ENCODE data around the gene TMEM220.

Gene TMEM220

GRCh38 chr17:10735251-10735650 is 5.4 kb upstream of the TMEM220 start:
- TF ChIP-seq RAD21 (IDR thresholded peaks at IDR 0.05; ENCODE audit: low read depth) (no peak), CEBPB (IDR thresholded peaks at IDR 0.05) (no peak), NFIC (IDR thresholded peaks at IDR 0.05) (no peak), TCF12 (IDR thresholded peaks at IDR 0.05; ENCODE audit: low read depth) (no peak), ZBTB7A (IDR thresholded peaks at IDR 0.05; ENCODE audit: low read depth) (no peak), EGR1 (IDR thresholded peaks at IDR 0.05) (no peak), FOXM1 (IDR thresholded peaks at IDR 0.05; ENCODE audit: borderline replicate concordance, low read depth) (no peak), YY1 (IDR thresholded peaks at IDR 0.05; ENCODE audit: low read depth) (no peak), TAF1 (IDR thresholded peaks at IDR 0.05; ENCODE audit: low read depth) (no peak), TEAD4 (IDR thresholded peaks at IDR 0.05) (no peak), MAX (IDR thresholded peaks at IDR 0.05) (no peak)
- TF ChIP-seq, protein P1, sequence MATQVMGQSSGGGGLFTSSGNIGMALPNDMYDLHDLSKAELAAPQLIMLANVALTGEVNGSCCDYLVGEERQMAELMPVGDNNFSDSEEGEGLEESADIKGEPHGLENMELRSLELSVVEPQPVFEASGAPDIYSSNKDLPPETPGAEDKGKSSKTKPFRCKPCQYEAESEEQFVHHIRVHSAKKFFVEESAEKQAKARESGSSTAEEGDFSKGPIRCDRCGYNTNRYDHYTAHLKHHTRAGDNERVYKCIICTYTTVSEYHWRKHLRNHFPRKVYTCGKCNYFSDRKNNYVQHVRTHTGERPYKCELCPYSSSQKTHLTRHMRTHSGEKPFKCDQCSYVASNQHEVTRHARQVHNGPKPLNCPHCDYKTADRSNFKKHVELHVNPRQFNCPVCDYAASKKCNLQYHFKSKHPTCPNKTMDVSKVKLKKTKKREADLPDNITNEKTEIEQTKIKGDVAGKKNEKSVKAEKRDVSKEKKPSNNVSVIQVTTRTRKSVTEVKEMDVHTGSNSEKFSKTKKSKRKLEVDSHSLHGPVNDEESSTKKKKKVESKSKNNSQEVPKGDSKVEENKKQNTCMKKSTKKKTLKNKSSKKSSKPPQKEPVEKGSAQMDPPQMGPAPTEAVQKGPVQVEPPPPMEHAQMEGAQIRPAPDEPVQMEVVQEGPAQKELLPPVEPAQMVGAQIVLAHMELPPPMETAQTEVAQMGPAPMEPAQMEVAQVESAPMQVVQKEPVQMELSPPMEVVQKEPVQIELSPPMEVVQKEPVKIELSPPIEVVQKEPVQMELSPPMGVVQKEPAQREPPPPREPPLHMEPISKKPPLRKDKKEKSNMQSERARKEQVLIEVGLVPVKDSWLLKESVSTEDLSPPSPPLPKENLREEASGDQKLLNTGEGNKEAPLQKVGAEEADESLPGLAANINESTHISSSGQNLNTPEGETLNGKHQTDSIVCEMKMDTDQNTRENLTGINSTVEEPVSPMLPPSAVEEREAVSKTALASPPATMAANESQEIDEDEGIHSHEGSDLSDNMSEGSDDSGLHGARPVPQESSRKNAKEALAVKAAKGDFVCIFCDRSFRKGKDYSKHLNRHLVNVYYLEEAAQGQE (IDR thresholded peaks at IDR 0.05; ENCODE audit: low read depth): no peak

GRCh38 chr17:10733666-10734065 is 3.8 kb upstream of the TMEM220 start:
- no peak for TF ChIP-seq USF1 (IDR thresholded peaks at IDR 0.05)
- TF ChIP-seq, protein P1 (IDR thresholded peaks at IDR 0.05; ENCODE audit: low read depth): no peak
- no peak for TF ChIP-seq CEBPB (IDR thresholded peaks at IDR 0.05)
- no peak for TF ChIP-seq YY1 (IDR thresholded peaks at IDR 0.05; ENCODE audit: low read depth)
- TF ChIP-seq EGR1 (IDR thresholded peaks at IDR 0.05): no peak
- TF ChIP-seq TCF12 (IDR thresholded peaks at IDR 0.05; ENCODE audit: low read depth): no peak
- no peak for TF ChIP-seq ZBTB7A (IDR thresholded peaks at IDR 0.05; ENCODE audit: low read depth)
- TF ChIP-seq FOXM1 (IDR thresholded peaks at IDR 0.05; ENCODE audit: borderline replicate concordance, low read depth): no peak
- TF ChIP-seq TEAD4 (IDR thresholded peaks at IDR 0.05): no peak
- no peak for TF ChIP-seq TAF1 (IDR thresholded peaks at IDR 0.05; ENCODE audit: low read depth)
- no peak for TF ChIP-seq EP300 (IDR thresholded peaks at IDR 0.05; ENCODE audit: borderline replicate concordance)
- TF ChIP-seq MAX (IDR thresholded peaks at IDR 0.05): no peak
- no peak for TF ChIP-seq RAD21 (IDR thresholded peaks at IDR 0.05; ENCODE audit: low read depth)
- no peak for TF ChIP-seq CREB1 (IDR thresholded peaks at IDR 0.05; ENCODE audit: low read depth)

DNA sequence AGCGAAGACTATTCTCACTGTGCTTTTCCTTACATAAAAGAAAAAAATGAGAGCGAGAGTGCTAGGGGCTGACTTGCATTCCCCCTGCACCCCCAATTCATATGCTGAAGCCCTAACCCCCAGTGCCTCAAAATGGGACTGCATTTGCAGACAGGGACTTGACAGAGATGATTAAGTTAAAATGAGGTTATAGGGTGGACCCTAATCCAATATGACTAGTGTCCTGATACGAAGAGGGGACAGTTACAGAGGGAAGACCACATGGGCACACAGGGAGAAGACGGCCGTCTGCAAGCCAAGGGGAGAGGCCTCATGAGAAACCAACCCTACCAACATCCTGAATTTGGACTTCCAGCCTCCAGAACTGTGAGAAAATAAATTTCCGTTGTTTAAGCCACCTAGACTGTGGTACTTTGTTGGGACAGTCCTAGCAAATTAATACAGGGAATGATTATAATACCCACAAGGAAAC is 1.6 kb upstream of the TMEM220 start:
- TF ChIP-seq MAX (IDR thresholded peaks at IDR 0.05) (no peak), TAF1 (IDR thresholded peaks at IDR 0.05; ENCODE audit: low read depth) (no peak), EGR1 (IDR thresholded peaks at IDR 0.05) (no peak), FOXM1 (IDR thresholded peaks at IDR 0.05; ENCODE audit: borderline replicate concordance, low read depth) (no peak), ZBTB7A (IDR thresholded peaks at IDR 0.05; ENCODE audit: low read depth) (no peak), TEAD4 (IDR thresholded peaks at IDR 0.05) (no peak), YY1 (IDR thresholded peaks at IDR 0.05; ENCODE audit: low read depth) (no peak), USF1 (IDR thresholded peaks at IDR 0.05) (no peak), TCF12 (IDR thresholded peaks at IDR 0.05; ENCODE audit: low read depth) (no peak), CEBPB (IDR thresholded peaks at IDR 0.05) (no peak), NFIC (IDR thresholded peaks at IDR 0.05) (no peak), EP300 (IDR thresholded peaks at IDR 0.05; ENCODE audit: borderline replicate concordance) (no peak)
- TF ChIP-seq, protein P1 (IDR thresholded peaks at IDR 0.05; ENCODE audit: low read depth): no peak

DNA sequence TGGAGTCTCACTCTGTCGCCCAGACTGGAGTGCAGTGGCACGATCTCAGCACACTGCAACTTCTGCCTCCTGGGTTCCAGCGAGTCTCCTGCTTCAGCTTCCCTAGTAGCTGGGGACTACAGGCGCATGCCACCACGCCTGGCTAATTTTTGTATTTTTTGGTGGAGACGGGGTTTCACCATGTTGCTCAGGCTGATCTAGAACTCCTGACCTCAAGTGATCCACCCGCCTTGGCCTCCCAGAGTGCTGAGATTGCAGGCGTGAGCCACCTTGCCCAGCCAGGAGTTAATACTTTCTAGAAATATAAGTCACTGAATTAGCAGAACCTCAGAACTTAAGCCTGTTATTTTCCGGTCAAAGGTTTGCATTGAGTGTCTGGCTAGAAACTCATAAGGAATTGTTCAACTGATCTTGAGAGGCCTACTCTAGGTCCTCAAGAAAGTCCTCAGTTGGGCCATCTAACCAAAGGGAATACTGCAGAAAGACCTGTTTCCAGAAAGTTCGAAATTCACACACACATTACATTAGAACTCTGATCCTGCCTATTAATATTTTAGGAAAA is 1.4 kb downstream of the TMEM220 start:
- TF ChIP-seq FOXM1 (IDR thresholded peaks at IDR 0.05; ENCODE audit: borderline replicate concordance, low read depth) (no peak), RAD21 (IDR thresholded peaks at IDR 0.05; ENCODE audit: low read depth) (no peak), EGR1 (IDR thresholded peaks at IDR 0.05) (no peak), TEAD4 (IDR thresholded peaks at IDR 0.05) (no peak), CEBPB (IDR thresholded peaks at IDR 0.05) (no peak), MAX (IDR thresholded peaks at IDR 0.05) (no peak), NFIC (IDR thresholded peaks at IDR 0.05) (no peak), YY1 (IDR thresholded peaks at IDR 0.05; ENCODE audit: low read depth) (no peak), TCF12 (IDR thresholded peaks at IDR 0.05; ENCODE audit: low read depth) (no peak)
- TF ChIP-seq, protein P1 (IDR thresholded peaks at IDR 0.05; ENCODE audit: low read depth): no peak
